CD4-positive, alpha-beta T cell treated with Interleukin-12 subunit alpha and Interleukin-12 subunit beta, for 1 hour (primary cell): ENCODE data around the gene CARD14.
A peak's percentile ranks its signal among the peaks of the same experiment; 100 is the strongest.

ENCODE experiments used
- DNase-seq: peaks from one replicate; pipeline ENCODE4 v3.0.0-alpha.2; 2020

The CARD14 gene

DNA sequence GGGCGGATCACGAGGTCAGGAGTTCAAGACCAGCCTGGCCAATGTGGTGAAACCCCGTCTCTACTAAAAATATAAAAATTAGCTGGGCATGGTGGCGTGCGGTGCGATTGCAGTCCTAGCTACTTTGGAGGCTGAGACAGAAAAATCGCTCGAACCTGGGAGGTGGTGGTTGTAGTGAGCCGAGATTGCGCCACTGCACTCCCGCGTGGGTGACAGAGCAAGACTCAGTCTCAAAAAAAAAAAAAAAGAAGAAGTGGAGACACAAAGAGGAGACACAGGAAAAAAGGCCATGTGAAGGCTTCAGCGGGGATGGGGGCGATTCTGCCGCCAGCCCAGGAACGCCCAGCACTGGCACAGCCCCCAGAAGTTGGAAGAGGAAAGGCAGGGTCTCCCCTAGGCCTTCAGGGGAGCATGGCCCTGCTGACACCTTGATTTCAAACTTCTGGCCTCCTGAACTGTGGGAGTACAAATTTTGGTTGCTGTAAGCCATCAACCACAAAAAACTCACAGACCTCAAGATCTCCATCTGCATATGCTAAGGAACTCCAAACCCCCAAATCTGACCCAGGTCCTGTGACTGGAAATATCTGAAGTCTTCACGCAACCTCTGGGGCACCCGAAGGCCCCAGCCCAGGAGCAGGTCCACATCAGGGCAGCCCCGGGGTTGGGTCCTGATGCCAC is 43.3 kb downstream of the CARD14 start:
- no peak for DNase-seq

DNA sequence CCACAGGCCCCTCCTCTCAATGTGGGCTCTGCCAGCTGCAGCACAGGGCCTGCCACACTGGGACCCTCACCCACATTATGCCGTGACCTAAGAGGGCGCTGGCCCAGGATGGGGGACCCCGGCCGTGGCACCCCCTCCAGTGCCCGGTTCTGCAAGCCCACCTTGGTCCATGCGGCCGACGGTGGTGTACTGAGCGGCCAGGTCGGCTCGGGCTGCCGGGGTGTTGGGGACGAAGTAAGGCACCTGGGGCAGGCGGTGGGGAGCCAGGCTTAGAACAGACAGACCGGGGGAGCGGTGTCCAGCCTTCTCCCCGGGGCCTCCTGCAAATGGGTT is 43.8 kb downstream of the CARD14 start:
- no peak for DNase-seq

DNA sequence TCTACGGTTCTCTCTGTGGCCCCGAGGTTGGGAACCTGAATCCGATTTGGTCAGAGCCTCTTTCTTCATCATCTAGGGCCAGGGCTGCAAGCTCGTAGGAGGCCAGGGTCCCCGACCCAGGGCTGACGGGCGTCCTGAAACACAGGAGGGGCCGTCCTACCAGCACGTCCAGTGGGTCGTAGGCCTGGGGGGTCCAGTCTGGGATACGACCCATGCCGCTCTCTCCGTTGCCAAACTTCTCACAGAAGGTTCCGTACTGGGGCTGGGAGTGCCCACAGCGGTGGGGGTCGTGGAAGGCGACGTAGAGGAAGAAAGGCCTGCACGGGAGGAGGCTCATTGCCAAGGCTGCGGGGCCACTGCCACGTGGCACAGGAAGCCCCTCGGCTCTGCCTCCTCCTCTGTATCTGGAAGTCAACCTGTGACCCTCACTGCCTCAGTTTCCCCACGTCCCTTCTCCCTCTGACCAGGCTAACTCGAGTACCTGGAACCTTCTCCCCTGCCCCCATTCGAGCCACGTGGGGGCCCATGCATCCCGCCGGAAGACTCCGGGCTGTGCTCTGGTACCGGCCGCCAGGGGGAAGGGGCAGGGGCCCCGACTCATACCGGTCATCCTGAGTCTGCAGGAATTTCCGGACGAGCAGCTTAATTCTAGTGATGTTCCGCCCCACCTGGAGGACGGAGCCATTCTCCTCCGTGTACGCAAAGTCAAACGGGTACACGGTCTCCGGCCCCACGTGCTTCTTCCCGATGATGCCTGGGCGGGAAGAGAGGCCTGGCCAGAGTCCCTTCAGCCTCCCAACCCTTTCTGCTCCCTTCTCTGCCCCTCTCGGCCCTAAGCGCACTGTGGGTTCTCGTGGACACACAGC is 44.4 kb downstream of the CARD14 start:
- no peak for DNase-seq

DNA sequence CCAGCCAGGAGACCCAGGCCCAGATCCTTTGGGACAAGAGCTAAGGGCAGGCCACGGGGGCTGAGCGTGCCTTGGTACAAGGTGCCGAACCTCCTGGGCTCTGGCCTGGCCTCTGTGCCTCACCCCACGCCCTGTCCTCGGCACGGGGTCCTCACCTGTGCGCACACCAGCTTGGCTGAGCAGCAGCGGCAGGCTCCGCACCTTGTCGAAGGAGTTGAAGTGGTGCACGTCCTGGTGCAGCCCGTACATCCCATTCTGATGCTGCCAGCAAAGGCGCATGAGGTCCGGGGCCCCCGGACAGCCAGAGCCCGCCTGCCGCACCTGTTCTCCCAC is 45.0 kb downstream of the CARD14 start:
- no peak for DNase-seq

DNA sequence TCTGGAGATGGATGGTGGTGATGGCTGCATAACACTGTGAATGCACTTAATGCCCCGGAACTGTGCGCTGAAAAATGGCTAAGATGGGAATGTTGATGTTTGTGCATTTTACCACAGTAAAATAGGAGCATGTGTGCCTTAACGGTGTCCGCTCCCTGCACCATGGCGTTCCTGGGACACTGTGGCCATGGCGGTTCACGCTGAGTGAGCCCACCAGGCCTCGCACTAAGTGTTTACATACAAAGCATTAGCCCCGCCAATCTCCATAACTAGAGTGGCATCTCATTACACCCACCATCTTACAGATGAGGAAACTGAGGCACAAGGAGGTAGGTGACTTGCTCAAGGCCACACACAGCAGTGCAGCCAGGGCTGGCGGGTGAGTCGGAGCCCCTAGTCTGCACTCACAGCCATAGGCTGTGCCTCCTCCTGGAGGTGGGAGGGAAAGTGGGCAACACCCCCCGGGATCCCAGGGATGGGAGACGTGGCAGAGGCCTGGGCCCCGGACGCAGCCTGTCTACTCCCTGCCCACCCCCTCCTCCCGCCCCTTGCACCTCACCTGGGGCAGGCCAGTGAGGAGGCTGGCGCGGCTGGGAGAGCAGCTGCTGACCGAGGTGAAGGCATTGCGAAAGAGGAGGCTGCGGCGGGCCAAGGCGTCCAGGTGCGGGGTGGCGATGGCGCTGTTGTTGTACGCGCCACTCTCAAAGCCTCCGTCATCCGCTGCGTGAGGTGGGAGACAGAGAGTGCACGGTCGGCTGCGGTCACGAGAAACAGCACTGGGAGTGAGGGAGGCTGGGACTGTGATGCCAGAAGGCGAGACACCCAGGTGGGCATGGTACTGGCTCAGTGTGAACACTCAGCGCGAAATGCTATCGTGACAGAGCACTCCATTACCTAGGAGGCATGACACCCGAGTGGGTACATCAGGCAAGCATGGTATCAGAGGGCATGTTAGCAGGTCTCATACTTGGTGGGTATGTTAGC is 46.9 kb downstream of the CARD14 start:
- DNase-seq, result no peak

DNA sequence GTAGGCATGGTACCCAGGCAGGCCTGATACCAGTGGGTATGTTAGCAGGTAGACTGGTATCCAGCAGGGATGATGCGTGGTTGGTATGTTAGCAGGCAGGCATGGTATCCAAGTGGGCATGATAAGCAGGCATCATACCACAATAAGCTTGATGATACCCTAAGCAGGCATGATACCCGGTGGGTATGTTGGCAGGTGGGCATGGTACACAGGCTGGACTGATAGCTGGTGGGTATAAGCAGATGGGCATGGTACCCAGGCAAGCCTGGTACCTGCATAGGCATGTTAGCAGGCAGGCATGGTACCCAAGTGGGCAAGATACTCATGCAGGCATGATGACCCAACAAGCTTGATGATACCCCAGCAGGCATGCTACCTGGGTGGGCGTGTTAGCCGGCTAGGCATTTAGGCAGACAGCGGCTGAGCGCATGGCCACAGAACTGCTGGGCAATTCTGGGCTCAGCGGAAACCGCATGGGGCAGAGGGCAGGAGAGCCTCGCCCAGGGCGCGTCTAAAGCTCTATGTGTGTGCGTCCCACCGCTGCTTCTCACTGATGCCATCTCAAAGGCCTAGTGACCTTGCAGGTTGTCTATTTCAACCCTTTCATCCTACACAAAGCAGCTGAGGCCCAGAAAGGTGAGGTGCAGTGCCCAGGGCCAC is 48.0 kb downstream of the CARD14 start:
- DNase-seq, result no peak

DNA sequence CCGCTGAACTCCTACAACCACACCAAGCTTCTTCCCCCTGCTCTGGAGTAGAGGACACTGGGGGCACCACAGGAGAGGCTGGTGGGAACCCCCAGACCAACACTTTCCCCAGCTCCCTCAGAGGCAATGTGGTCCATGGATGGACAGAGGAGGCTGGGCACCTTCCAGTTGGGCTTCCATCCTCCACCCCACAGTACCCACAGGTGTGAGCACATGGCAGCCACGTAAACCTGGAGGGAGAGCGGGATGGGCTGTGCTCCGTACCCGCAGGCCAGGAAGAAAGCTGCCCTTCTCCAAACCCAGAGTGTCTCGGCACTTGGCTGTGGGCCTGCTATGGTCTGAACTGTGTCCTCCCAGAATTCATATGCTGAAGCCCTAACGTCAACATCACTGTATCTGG is 48.6 kb downstream of the CARD14 start:
- no peak for DNase-seq

DNA sequence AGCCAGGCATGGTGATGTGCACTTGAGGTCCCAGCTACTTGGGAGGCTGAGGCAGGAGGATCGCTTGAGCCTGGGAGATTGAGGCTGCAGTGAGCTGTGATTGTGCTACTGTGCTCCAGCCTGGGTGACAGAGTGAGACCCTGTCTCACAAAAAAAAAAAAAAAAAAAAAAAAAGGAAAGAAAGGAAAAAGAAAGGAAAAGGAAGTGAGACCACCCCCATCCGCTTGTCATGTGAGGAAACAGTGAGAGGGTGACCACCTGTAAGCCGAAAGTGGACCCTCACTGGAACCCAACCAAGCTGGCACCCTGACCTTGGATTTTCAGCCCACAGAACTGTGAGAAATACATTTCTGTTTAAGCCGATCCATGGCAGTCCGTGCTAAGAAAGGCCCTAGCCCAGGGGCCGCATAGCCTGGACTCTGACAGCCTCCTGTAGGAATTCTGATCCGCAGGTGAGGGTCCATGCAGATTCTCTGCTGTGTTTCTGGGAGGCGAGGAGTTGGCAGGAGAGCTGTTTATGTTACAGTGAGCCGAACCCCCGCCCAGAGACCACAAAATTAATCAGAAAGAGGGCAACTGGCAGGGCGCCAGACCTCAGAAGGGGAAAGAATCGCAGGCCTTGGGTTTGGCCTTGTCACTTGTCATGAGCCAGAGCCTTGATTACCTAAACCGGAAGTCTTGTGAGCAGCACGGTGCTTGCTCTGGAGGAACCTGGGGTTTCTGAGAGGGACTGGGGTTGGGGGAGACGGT is 49.4 kb downstream of the CARD14 start:
- DNase-seq, result peak; percentile 92

DNA sequence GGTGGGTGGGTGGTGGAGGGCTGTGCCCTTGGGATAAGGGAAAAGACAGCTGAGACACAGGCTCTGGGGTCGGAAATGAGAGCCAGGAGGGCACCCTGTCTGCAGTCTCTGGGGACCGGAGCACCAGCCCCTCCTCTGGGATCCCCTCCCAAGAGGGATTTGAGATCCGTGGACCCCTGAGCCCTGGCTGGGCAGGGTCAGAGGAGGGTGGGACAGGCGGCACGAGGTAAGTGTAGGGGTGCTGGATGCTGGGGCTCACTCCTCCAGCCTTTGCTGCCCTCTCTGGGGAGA is 49.9 kb downstream of the CARD14 start:
- DNase-seq, result no peak

DNA sequence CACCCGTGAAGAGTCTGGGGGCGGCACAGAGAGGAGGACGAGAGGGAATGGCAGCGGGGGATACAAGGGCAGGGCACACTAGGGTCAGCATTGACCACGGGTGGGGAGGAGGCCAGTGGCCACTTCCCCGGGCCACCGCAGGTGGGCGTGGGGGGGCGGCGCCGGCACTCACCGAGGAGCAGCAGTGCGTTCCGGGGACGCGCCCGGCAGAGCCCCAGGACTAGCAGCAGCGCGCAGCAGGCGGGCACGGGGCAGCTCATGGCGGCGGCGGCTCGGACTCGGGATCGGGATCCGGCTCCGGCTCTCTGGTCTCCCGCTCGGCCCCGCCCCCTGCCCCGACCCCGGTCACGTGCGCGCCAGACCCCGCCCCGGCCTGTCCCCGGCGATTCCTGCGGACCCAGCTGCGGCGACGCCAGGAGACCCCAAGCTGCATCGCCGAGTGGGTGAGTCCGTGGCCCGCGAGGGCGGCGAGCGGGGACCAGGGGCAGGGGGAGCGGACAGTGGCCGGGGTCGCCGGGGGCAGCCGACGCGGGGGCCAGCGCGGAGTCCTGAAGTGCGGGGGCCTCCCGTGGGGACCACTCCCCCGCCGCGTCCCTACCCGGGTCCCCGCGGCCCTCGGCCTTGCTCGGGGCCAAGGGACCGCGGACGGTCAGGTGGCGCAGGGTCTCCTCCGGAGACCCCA is 50.4 kb downstream of the CARD14 start, which contains the start of the genes SGSH and SLC26A11:
TSS of gene SGSH (minus strand) at position 280 of the 682 bp plus-strand sequence. CDS start at position 260, 20 bp downstream.
TSS of gene SLC26A11 (plus strand) at position 374 of the 682 bp plus-strand sequence. CDS start 1,134 bp downstream, outside the sequence.
- peak; percentile 60 for DNase-seq

DNA sequence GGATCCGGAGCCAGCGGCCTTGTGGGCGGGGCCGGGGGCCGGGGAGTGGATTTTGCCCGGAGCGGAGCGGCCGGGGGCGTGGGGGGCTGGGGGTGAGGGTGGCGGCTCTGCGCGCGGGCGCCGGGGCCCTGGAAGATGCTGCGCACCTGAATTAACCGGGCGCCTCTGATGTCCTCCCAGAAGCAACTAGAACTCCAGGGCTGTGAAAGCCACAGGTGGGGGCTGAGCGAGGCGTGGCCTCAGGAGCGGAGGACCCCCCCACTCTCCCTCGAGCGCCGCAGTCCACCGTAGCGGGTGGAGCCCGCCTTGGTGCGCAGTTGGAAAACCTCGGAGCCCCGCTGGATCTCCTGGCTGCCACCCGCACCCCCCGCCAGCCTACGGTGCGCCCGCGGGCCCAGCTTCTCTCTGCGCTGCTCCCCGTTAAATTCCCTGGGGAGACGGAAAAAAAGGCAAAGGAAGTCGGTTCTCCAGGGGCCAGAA is 50.9 kb downstream of the CARD14 start:
- DNase-seq, result peak; percentile 14

DNA sequence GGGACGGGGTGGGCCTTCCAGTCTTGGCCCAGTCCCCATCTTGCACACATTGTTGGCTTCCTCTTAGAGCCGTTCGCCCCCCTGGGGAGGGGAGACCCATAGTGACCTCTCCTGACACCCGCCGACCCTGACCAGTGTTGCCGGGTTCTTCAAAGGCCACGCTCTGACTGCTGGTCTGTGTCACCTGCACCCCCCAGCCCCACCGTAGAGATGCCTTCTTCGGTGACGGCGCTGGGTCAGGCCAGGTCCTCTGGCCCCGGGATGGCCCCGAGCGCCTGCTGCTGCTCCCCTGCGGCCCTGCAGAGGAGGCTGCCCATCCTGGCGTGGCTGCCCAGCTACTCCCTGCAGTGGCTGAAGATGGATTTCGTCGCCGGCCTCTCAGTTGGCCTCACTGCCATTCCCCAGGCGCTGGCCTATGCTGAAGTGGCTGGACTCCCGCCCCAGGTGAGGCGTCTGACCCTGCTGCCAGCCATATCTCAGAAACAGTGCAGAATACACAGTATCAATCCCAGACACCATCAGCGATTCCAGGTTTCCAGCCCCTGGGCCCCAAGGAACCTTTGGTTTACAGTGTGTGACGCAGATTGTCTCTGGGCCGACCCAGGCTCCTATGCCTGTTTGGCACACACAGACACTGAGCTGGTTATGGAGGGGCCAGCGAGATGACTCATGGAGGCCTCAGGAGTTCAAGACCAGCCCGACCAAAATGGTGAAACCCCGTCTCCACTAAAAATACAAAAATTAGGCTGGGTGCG is 51.7 kb downstream of the CARD14 start:
- DNase-seq, result no peak

DNA sequence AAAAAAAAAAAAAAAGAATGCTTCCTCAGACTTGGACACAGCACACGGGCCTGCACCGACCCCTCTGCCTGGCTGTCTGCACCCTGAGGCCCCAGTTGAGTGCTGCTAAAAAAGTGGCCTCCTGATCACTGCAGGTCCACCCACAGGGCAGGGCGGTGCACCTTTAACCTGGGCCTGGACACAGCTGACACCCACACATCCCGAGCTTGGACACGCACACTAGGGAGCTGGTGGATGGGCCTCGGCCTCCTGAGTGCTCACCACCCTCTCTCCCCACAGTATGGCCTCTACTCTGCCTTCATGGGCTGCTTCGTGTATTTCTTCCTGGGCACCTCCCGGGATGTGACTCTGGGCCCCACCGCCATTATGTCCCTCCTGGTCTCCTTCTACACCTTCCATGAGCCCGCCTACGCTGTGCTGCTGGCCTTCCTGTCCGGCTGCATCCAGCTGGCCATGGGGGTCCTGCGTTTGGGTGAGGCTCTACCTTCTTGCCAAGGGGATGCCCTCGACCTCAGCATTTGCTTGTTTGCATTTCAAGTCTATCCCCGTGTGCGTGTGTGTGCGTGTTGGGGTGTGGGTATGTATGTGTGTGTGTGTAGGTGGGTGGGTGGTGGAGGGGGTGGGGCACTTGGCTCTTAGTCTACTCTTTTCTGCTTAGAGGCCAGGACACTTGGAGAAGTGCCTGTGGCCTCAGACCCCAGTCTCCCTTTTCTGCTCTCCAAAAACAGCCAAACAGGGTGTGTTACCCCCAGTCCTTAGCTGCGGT is 52.7 kb downstream of the CARD14 start:
- no peak for DNase-seq

DNA sequence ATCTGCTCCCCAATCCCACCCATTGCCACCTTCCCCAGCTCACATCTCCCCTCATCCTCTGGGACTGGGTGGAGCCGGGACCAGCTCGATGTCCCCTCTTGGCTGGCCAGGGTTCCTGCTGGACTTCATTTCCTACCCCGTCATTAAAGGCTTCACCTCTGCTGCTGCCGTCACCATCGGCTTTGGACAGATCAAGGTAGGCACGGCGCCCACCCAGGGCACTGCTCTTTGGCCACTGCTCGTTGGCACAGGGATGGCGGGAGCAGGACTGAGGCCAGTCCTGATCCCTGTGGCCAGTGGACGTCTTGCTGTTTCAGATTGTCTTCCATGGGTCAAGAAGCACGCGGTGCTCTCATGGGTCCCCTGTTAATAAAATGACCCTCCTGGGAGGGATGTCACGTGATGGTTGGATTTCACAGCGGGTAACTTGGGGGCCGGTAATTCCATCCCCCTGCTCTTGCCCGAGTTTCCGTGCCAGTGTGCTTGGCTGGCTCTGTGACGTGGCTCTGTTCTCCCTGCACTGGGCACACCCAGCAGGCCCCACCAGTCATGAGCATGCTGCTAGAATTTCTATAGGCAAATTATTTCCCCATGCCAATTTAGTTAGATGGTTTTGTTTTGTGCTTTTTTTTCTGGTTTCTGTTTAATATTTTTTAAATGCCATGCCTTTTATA is 53.4 kb downstream of the CARD14 start:
- no peak for DNase-seq

DNA sequence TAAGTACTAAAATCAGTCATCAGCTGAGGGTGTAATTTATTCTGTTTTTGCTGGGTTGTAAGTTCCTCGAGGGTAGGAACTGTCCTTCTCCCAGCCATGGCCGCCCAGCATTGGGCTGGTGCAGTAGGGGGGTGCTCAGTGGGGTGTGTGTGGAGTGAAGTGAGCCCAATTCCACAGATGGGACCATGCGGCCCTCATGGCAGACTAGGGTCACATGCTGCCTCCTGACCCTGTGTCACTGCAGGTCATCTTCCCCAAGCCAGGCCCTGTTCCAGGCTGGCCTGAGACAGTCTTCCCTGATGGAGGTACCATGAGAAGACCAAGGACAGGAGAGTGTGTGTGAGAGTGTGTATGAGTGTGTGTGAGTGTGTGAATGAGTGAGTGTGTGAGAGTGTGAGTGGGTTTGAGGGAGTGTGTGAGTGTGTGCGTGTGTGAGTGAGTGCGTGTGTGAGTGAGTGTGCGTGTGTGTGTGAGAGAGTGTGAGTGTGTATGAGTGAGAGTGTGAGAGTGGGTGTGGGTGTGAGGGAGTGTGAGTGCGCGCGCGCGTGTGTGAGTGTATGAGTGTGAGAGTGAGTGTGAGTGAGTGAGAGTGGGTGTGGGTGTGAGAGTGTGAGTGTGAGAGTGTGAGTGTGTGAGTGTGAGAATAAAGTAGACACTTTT is 54.1 kb downstream of the CARD14 start:
- DNase-seq, result no peak

DNA sequence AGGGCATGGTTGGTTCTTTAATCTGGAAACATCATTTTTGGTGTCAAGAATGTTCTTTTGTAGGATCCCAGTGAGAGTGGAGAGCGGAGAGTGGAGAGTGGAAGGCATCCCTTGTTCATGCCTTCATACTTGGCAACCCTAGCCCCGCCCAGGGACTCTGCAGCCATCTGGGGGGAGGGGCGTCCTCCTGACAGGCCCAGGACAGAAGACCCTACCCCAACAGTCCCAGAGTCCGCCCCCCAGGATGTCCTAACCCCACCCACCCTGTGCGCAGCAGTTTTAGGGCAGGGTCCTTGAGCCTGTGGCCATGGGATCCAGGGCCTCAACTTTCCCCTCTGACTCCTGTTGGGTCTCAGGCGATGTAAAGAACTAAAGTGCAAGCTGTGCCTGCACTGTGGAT is 54.9 kb downstream of the CARD14 start:
- no peak for DNase-seq

DNA sequence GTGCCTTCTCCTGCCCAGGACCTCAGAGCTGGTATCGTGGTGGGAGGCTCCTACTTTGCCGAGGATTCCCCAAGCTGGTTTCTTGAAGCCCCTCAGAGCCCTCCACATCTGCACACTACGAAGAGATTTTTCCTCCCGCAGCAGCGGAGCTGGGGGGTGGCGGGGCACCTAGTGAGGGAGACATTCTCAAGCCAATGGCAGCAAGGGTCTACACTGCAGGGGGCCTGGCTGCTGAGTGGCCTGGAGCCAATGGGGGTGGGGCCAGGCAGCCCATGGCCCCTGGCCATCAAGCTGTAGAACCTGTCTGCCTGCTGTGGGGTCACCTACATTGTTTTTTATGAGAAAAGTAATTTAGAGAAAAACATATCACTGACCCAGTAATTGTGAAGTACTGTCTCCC is 55.4 kb downstream of the CARD14 start:
- no peak for DNase-seq

DNA sequence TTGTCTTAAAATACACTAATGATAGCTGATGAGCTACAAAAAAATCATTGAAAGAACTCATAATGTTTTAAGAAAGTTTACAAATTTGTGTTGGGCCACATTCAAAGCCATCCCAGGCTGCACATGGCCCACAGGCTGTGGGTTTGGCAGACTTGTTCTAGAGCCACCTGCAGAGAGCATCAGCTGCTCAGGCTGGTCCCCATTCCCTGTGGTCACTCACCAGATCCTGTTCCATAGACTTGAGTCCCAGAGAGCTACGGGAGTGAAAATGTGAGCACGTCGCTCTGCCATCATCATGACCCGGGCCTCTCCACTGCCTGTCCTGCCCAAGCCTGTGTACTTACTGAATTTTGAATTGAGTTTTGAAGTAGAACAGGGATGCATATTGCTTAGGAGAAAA is 57.3 kb downstream of the CARD14 start:
- no peak for DNase-seq

DNA sequence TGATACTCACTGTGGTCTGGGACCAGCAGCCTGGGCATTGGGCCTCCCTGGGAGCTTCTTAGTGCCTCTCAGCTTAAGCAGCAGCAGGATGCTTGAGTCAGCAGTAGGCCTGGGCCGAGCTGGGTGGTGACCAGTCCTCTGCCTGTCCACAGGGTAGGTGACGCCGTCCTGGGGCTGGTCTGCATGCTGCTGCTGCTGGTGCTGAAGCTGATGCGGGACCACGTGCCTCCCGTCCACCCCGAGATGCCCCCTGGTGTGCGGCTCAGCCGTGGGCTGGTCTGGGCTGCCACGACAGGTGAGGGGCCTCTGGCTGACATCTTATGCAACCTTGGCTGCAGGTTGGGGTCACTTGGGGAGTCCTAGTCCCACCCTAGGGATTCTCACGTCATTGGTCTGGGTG is 57.8 kb downstream of the CARD14 start:
- no peak for DNase-seq
